ENCODE measurements around the gene CARS2. TPM values are rescaled to one million over a fixed set of nuclear protein-coding genes. Genes with fewer than 3 reads are reported as not detected.
A peak's percentile ranks its signal among the peaks of the same experiment; 100 is the strongest.

The CARS2 gene, protein sequence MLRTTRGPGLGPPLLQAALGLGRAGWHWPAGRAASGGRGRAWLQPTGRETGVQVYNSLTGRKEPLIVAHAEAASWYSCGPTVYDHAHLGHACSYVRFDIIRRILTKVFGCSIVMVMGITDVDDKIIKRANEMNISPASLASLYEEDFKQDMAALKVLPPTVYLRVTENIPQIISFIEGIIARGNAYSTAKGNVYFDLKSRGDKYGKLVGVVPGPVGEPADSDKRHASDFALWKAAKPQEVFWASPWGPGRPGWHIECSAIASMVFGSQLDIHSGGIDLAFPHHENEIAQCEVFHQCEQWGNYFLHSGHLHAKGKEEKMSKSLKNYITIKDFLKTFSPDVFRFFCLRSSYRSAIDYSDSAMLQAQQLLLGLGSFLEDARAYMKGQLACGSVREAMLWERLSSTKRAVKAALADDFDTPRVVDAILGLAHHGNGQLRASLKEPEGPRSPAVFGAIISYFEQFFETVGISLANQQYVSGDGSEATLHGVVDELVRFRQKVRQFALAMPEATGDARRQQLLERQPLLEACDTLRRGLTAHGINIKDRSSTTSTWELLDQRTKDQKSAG
- 100 to 1,000 TPM in 2 of 4 donors, 10 to 100 TPM in 2; 50.6 to 123 (median 97.7) TPM for total RNA-seq

DNA sequence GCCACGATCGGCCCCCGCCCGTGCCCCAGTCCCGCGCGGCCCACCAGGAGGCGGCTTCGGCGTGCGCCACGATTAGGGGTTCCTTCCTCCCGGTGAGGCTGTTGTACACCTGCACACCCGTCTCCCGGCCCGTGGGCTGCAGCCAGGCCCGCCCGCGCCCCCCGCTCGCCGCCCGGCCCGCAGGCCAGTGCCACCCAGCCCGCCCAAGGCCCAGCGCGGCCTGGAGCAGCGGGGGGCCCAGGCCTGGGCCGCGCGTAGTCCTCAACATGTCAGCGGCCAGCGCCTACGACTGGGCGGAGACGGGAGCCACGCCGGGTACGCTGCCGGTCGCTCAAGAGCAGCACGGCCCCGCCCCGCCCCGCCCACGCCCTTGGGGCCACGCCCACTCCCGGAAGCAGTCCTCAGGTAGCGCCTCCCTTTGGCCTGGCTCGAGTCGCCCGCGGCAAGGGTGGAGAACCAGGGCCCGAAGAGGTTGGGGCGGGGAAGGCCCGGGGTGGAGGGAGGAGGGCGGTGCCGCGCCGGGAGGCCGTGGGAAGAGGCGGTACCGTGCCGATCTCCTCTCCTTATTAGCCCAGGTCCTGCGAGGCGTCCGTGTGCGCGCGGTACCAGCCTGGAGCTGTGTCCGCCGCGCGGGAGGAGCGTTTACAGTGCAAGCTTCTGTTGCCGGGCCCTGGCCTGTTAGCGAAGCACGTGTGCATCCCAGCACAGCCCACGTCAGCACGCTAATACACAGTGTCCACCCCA, at the start of gene CARS2:
CARS2 (minus strand) TSS at position 291 of the 744 bp plus-strand sequence; CDS start at position 268, 23 bp downstream.
- Histone ChIP-seq H3K27me3 (no peaks in the 10 kb centered on the region), H3K27ac (peak within 1 kb of the TSS; percentile 67 to 92 (median 84)), H3K4me3 (peak within 1 kb of the TSS; percentile 49 to 95 (median 72)), H3K9me3 (no peaks in the 10 kb centered on the region), H3K36me3 (peaks cover 0 to 4% (median 0%) of the 10 kb centered on the region in 3 donors), H3K4me1 (peaks cover 0 to 17% (median 4%) of the 10 kb centered on the region in 4 donors)
- peak; percentile 94 to 98 (median 98) for DNase-seq
- peak; percentile 70 to 84 for TF ChIP-seq POLR2A (IDR thresholded peaks at IDR 0.05)
- TF ChIP-seq CTCF (IDR thresholded peaks at IDR 0.05): peak in 3 of 6 experiments; percentile 7 to 34 (median 29)

DNA sequence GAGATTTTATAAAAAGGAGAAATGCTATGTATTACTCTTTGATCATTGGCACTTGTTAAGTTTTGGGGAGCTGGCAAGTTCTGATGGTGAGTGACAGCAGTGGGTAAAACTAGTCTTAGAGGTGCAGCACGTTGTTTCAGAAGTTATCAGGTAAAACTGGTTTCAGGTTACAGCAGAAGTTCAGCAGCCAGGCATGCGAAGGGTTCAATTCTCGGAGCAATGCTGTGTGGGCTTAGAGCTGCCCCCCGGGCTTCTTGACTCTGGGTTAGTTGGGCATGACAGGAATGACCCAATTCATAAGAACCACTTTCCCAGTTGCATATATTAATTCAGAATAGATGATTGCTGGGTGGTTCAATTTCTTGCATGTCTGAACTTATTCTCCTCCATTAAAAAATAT, 42.4 kb upstream of the CARS2 start:
- peaks cover 0 to 5% (median 0%) of the 10 kb centered on the region in 4 donors for H3K9me3 ChIP-seq
- TF ChIP-seq CTCF (IDR thresholded peaks at IDR 0.05): no peak
- TF ChIP-seq POLR2A (IDR thresholded peaks at IDR 0.05): no peak
- no peak overlapping the region for H3K4me3 ChIP-seq
- H3K4me1 ChIP-seq: no peaks in the 10 kb centered on the region
- DNase-seq: no peak
- no peak overlapping the region for H3K27ac ChIP-seq
- no peaks in the 10 kb centered on the region for H3K27me3 ChIP-seq
- H3K36me3 ChIP-seq: no peaks in the 10 kb centered on the region

DNA sequence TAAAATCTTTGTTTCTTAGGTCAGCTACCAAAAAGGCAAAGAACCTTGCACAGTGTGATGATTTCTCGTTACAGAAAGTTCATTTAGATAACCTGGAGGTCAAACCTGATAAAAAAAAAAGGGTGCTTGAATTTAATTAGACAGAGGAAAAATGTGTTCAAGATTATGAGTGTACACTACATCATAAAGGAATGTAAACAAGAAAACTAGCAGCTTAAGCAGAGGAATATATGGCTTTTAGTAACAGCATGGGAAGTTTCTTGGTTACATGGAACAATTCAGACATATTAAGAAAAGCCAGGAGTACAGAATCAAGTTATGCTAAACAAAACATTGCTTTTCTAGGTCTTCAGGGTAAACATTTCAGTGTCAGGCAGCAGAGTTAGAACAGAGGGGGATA, 40.5 kb upstream of the CARS2 start:
- H3K4me3 ChIP-seq: no peak overlapping the region
- H3K27me3 ChIP-seq: no peaks in the 10 kb centered on the region
- no peak for DNase-seq
- no peak overlapping the region for H3K27ac ChIP-seq
- H3K36me3 ChIP-seq: no peaks in the 10 kb centered on the region
- no peaks in the 10 kb centered on the region for H3K4me1 ChIP-seq
- H3K9me3 ChIP-seq: peaks cover 0 to 7% (median 0%) of the 10 kb centered on the region in 4 donors
- TF ChIP-seq POLR2A (IDR thresholded peaks at IDR 0.05): no peak
- no peak for TF ChIP-seq CTCF (IDR thresholded peaks at IDR 0.05)

- no peak for DNase-seq
- H3K4me3 ChIP-seq: no peak overlapping the region
- H3K27me3 ChIP-seq: no peaks in the 10 kb centered on the region
- peaks cover 0 to 8% (median 1%) of the 10 kb centered on the region in 4 donors for H3K9me3 ChIP-seq
- H3K36me3 ChIP-seq: no peaks in the 10 kb centered on the region
- TF ChIP-seq CTCF (IDR thresholded peaks at IDR 0.05) (no peak), POLR2A (IDR thresholded peaks at IDR 0.05) (no peak)
- H3K27ac ChIP-seq: no peak overlapping the region
- H3K4me1 ChIP-seq: no peaks in the 10 kb centered on the region
These were observed 37.8 kb upstream of the CARS2 start for GRCh38 chr13:110743687-110744086.

- no peak for DNase-seq
- Histone ChIP-seq H3K36me3 (no peaks in the 10 kb centered on the region), H3K27ac (no peak overlapping the region), H3K27me3 (no peaks in the 10 kb centered on the region), H3K9me3 (peaks cover 0 to 6% (median 1%) of the 10 kb centered on the region in 4 donors), H3K4me3 (no peak overlapping the region), H3K4me1 (no peaks in the 10 kb centered on the region)
- TF ChIP-seq POLR2A (IDR thresholded peaks at IDR 0.05) (no peak), CTCF (IDR thresholded peaks at IDR 0.05) (no peak)
These were observed 31.6 kb upstream of the CARS2 start for GRCh38 chr13:110737555-110737954.

Data from Peyer's patch (tissue), 4 donors.